ENCODE data around the gene CRIP2. TPM values are rescaled to one million over a fixed set of nuclear protein-coding genes. Genes with fewer than 3 reads are reported as not detected.

CRIP2 gene
- total RNA-seq, 2 donors from 2014 or later = 51.6 to 58.8 TPM

- Mint-ChIP-seq H3K4me1 (peaks cover 7% of the 10 kb centered on the region), H3K4me3 (no peak overlapping the region), H3K27ac (peak overlapping the region; percentile 84), H3K36me3 (ENCODE audit: low read depth) (no peaks in the 10 kb centered on the region), H3K27me3 (no peaks in the 10 kb centered on the region)
- ATAC-seq = no peak
- DNase-seq = peak; percentile 8 to 11 (median 10)
- no peaks in the 10 kb centered on the region for H3K9me3 ChIP-seq (ENCODE audit: control insufficient read depth, low read length, poor library complexity, severe bottlenecking)
Measured at GRCh38 chr14:105495101-105495989, 20.7 kb downstream of the CRIP2 start.

GRCh38 chr14:105495990-105496830 is 21.6 kb downstream of the CRIP2 start:
- H3K9me3 ChIP-seq (ENCODE audit: control insufficient read depth, low read length, poor library complexity, severe bottlenecking) = no peaks in the 10 kb centered on the region
- no peaks in the 10 kb centered on the region for H3K36me3 Mint-ChIP-seq (ENCODE audit: low read depth)
- peak overlapping the region; percentile 53 for H3K4me3 Mint-ChIP-seq
- H3K4me1 Mint-ChIP-seq = peaks cover 3% of the 10 kb centered on the region
- H3K27ac Mint-ChIP-seq = peak overlapping the region; percentile 84
- peak in 1 of 3 donors; percentile 10 for DNase-seq
- no peak for ATAC-seq
- H3K27me3 Mint-ChIP-seq = no peaks in the 10 kb centered on the region

GRCh38 chr14:105496831-105497591 is 22.4 kb downstream of the CRIP2 start:
- no peaks in the 10 kb centered on the region for H3K4me1 Mint-ChIP-seq
- no peak for ATAC-seq
- DNase-seq = no peak
- no peaks in the 10 kb centered on the region for H3K27me3 Mint-ChIP-seq
- H3K9me3 ChIP-seq (ENCODE audit: control insufficient read depth, low read length, poor library complexity, severe bottlenecking) = no peaks in the 10 kb centered on the region
- peak overlapping the region; percentile 64 for H3K4me3 Mint-ChIP-seq
- no peaks in the 10 kb centered on the region for H3K36me3 Mint-ChIP-seq (ENCODE audit: low read depth)
- H3K27ac Mint-ChIP-seq = peak overlapping the region; percentile 84

- Mint-ChIP-seq H3K27me3 (no peaks in the 10 kb centered on the region), H3K27ac (peak overlapping the region; percentile 84), H3K36me3 (ENCODE audit: low read depth) (no peaks in the 10 kb centered on the region), H3K4me3 (peak overlapping the region; percentile 64), H3K4me1 (peaks cover 5% of the 10 kb centered on the region)
- DNase-seq = no peak
- no peaks in the 10 kb centered on the region for H3K9me3 ChIP-seq (ENCODE audit: control insufficient read depth, low read length, poor library complexity, severe bottlenecking)
- ATAC-seq = no peak
Measured at GRCh38 chr14:105497671-105498429, 23.2 kb downstream of the CRIP2 start.

GRCh38 chr14:105498430-105499255 is 24.0 kb downstream of the CRIP2 start:
- no peaks in the 10 kb centered on the region for H3K27me3 Mint-ChIP-seq
- no peaks in the 10 kb centered on the region for H3K36me3 Mint-ChIP-seq (ENCODE audit: low read depth)
- no peaks in the 10 kb centered on the region for H3K9me3 ChIP-seq (ENCODE audit: control insufficient read depth, low read length, poor library complexity, severe bottlenecking)
- DNase-seq = no peak
- peak overlapping the region; percentile 84 for H3K27ac Mint-ChIP-seq
- H3K4me1 Mint-ChIP-seq = peaks cover 11% of the 10 kb centered on the region
- peak overlapping the region; percentile 64 for H3K4me3 Mint-ChIP-seq
- ATAC-seq = no peak

GRCh38 chr14:105499256-105500035 is 24.8 kb downstream of the CRIP2 start:
- DNase-seq = no peak
- ATAC-seq = no peak
- Mint-ChIP-seq H3K4me3 (peak overlapping the region; percentile 69), H3K36me3 (ENCODE audit: low read depth) (no peaks in the 10 kb centered on the region), H3K27me3 (no peaks in the 10 kb centered on the region), H3K27ac (peak overlapping the region; percentile 95), H3K4me1 (peaks cover 15% of the 10 kb centered on the region)
- H3K9me3 ChIP-seq (ENCODE audit: control insufficient read depth, low read length, poor library complexity, severe bottlenecking) = no peaks in the 10 kb centered on the region

- H3K27me3 Mint-ChIP-seq = no peaks in the 10 kb centered on the region
Measured at GRCh38 chr14:105500036-105500725, 25.6 kb downstream of the CRIP2 start.

GRCh38 chr14:105500726-105501101 is 26.1 kb downstream of the CRIP2 start:
- ATAC-seq (no peak), DNase-seq (no peak)
- H3K36me3 Mint-ChIP-seq (ENCODE audit: low read depth) = no peaks in the 10 kb centered on the region
- H3K9me3 ChIP-seq (ENCODE audit: control insufficient read depth, low read length, poor library complexity, severe bottlenecking) = no peaks in the 10 kb centered on the region
- H3K27me3 Mint-ChIP-seq = no peaks in the 10 kb centered on the region
- peak overlapping the region; percentile 95 for H3K27ac Mint-ChIP-seq
- peaks cover 15% of the 10 kb centered on the region for H3K4me1 Mint-ChIP-seq
- H3K4me3 Mint-ChIP-seq = peak overlapping the region; percentile 69

More at GRCh38 chr14:105500036-105500725, 25.6 kb downstream of the CRIP2 start:
- ATAC-seq (no peak), DNase-seq (no peak)
- H3K36me3 Mint-ChIP-seq (ENCODE audit: low read depth) = no peaks in the 10 kb centered on the region
- no peaks in the 10 kb centered on the region for H3K9me3 ChIP-seq (ENCODE audit: control insufficient read depth, low read length, poor library complexity, severe bottlenecking)
- H3K4me3 Mint-ChIP-seq = peak overlapping the region; percentile 69
- H3K4me1 Mint-ChIP-seq = peaks cover 15% of the 10 kb centered on the region
- H3K27ac Mint-ChIP-seq = peak overlapping the region; percentile 95

- peak overlapping the region; percentile 39 for H3K4me3 Mint-ChIP-seq
- no peak for DNase-seq
Measured at GRCh38 chr14:105501504-105502291, 27.1 kb downstream of the CRIP2 start.

More at GRCh38 chr14:105501504-105502291, 27.1 kb downstream of the CRIP2 start:
- no peaks in the 10 kb centered on the region for H3K9me3 ChIP-seq (ENCODE audit: control insufficient read depth, low read length, poor library complexity, severe bottlenecking)
- Mint-ChIP-seq H3K36me3 (ENCODE audit: low read depth) (no peaks in the 10 kb centered on the region), H3K27me3 (no peaks in the 10 kb centered on the region), H3K4me1 (peaks cover 15% of the 10 kb centered on the region), H3K27ac (peak overlapping the region; percentile 95)
- peak; percentile 8 for ATAC-seq
